Panc1 (cell line): ENCODE measurements around the gene CYBRD1.

Experiments
- POLR2AphosphoS5 ChIP-seq: IDR thresholded peaks from 2 replicates; pipeline ENCODE4 v1.6.1; 2012; ENCODE audit warnings: mild to moderate bottlenecking, low read depth, low read length, moderate library complexity
- REST ChIP-seq, 2 experiments: IDR thresholded peaks; 2 replicates each; pipeline ENCODE4 v1.6.1; 2011 to 2012; ENCODE audit warnings: low read depth in 2 of 2, control low read depth in 1 of 2, low read length in 1 of 2, mild to moderate bottlenecking in 1 of 2, moderate library complexity in 1 of 2; ENCODE audit not compliant: insufficient read depth in 1 of 2
- SIN3A ChIP-seq: IDR thresholded peaks from 2 replicates; pipeline ENCODE4 v1.6.1; 2012; ENCODE audit warnings: low read depth, mild to moderate bottlenecking, low read length, moderate library complexity, borderline replicate concordance; ENCODE audit not compliant: insufficient read depth
- TCF7L2 ChIP-seq: IDR thresholded peaks from 2 replicates; pipeline ENCODE4 v1.6.1; 2011; ENCODE audit warnings: mild to moderate bottlenecking, low read depth, low read length, inconsistent platforms
- TF ChIP-seq, protein P1 (sequence below): fragments of 450-650 bp; IDR thresholded peaks from 2 replicates; pipeline ENCODE4 v1.5.1; 2017; ENCODE audit warnings: mild to moderate bottlenecking

GRCh38 chr2:171540437-171540836 is 18.2 kb downstream of the CYBRD1 start:
- TF ChIP-seq, protein P1, sequence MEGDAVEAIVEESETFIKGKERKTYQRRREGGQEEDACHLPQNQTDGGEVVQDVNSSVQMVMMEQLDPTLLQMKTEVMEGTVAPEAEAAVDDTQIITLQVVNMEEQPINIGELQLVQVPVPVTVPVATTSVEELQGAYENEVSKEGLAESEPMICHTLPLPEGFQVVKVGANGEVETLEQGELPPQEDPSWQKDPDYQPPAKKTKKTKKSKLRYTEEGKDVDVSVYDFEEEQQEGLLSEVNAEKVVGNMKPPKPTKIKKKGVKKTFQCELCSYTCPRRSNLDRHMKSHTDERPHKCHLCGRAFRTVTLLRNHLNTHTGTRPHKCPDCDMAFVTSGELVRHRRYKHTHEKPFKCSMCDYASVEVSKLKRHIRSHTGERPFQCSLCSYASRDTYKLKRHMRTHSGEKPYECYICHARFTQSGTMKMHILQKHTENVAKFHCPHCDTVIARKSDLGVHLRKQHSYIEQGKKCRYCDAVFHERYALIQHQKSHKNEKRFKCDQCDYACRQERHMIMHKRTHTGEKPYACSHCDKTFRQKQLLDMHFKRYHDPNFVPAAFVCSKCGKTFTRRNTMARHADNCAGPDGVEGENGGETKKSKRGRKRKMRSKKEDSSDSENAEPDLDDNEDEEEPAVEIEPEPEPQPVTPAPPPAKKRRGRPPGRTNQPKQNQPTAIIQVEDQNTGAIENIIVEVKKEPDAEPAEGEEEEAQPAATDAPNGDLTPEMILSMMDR, result no peak
- TF ChIP-seq POLR2AphosphoS5 (no peak), REST (IDR thresholded peaks at IDR 0.05; ENCODE audit: insufficient read depth in 1 of 2, low read depth in 2 of 2, low read length in 1 of 2) (no peak), SIN3A (no peak), TCF7L2 (no peak)
